Fibroblast of skin of left quadriceps (primary cell): Measurements from ENCODE around the gene ARHGAP25.
"Not testable (repeated sequence)": the region's sequence is repeated elsewhere in the genome, so short reads cannot be mapped to it uniquely, and the experiment has no call there.

Experiments
- DNase-seq, 2 experiments: peaks; one replicate each; pipeline ENCODE4 v3.0.0-alpha.2; 2013; ENCODE audit warnings: low read depth in 2 of 2

ARHGAP25 gene

GRCh38 chr2:68798569-68798968 is 64.0 kb downstream of the ARHGAP25 start:
- no peak for DNase-seq

GRCh38 chr2:68799140-68800026 is 64.8 kb downstream of the ARHGAP25 start:
- DNase-seq: no peak

- no peak for DNase-seq
These were observed 65.4 kb downstream of the ARHGAP25 start for GRCh38 chr2:68800027-68800401.

- DNase-seq: no peak
These were observed 65.9 kb downstream of the ARHGAP25 start for GRCh38 chr2:68800517-68800916.

GRCh38 chr2:68802161-68802560 is 67.5 kb downstream of the ARHGAP25 start:
- DNase-seq: not testable (repeated sequence)

- no peak for DNase-seq
These were observed 70.4 kb downstream of the ARHGAP25 start for GRCh38 chr2:68805025-68805424.

GRCh38 chr2:68806511-68807109 is 72.0 kb downstream of the ARHGAP25 start:
- DNase-seq: no peak

- no peak for DNase-seq
These were observed 73.2 kb downstream of the ARHGAP25 start for GRCh38 chr2:68807821-68808266.

- no peak for DNase-seq
These were observed 75.0 kb downstream of the ARHGAP25 start for GRCh38 chr2:68809324-68810240.

GRCh38 chr2:68811364-68811763 is 76.8 kb downstream of the ARHGAP25 start:
- DNase-seq: peak in 1 of 2 experiments; percentile 12

GRCh38 chr2:68812251-68812650 is 77.6 kb downstream of the ARHGAP25 start:
- no peak for DNase-seq

GRCh38 chr2:68813596-68813995 is 79.0 kb downstream of the ARHGAP25 start:
- DNase-seq: no peak

- no peak for DNase-seq
These were observed 82.7 kb downstream of the ARHGAP25 start for GRCh38 chr2:68817306-68817705.

GRCh38 chr2:68819556-68819955 is 84.9 kb downstream of the ARHGAP25 start:
- no peak for DNase-seq

GRCh38 chr2:68822207-68822872 is 87.7 kb downstream of the ARHGAP25 start:
- DNase-seq: no peak

- DNase-seq: peak in 1 of 2 experiments; percentile 31
These were observed 90.2 kb downstream of the ARHGAP25 start for GRCh38 chr2:68824831-68825230.

- no peak for DNase-seq
These were observed 91.3 kb downstream of the ARHGAP25 start for GRCh38 chr2:68825866-68826265.

- DNase-seq: no peak
These were observed 93.1 kb downstream of the ARHGAP25 start for GRCh38 chr2:68827666-68828065.

GRCh38 chr2:68828887-68829708 is 94.5 kb downstream of the ARHGAP25 start:
- DNase-seq: peak; percentile 92 to 94

- no peak for DNase-seq
These were observed 95.1 kb downstream of the ARHGAP25 start for GRCh38 chr2:68829749-68830148.
